ENCODE measurements around the gene DDIT4.
"Not testable (repeated sequence)": the region's sequence is repeated elsewhere in the genome, so short reads cannot be mapped to it uniquely, and the experiment has no call there.

DDIT4 gene

DNA sequence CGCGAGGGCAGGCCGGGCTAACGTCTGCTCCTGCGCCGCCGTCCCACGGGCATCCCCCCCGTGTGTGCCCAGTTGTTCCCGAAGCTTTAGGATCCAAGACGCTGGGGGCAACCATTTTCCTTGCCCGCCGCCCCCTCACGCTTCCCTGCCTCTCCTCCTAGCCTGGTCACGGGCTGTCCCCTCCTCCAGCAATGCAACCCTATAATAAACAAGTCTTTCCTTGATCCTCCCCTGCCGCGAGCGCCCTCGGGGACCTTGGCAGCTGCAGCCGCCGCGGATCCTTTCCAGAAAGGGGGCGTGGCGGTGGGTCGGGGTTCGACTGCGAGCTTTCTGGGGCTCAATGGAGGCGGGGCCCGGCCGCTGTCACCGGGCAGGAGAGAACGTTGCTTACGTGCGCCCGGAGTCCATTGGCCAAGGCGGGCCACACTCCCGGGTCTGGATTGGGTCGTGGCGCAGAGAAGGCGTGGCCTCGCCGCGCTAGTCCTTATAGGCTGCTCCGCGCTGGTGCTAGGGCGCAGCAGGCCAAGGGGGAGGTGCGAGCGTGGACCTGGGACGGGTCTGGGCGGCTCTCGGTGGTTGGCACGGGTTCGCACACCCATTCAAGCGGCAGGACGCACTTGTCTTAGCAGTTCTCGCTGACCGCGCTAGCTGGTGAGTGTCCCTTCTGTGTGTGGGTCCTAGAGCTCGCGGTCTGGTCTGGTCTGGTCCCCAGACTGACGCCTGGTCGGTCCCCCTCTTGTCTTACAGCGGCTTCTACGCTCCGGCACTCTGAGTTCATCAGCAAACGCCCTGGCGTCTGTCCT lies at the start of gene DDIT4:
TSS of gene DDIT4 (plus strand) at position 515 of the 803 bp plus-strand sequence. CDS start 293 bp downstream, outside the sequence.
- DNase-seq (ENCODE audit: low read depth, low spot score): peak; percentile 98
- peak within 1 kb of the TSS; percentile 100 for H3K27ac ChIP-seq

GRCh38 chr10:72224191-72224590 lies 49.5 kb upstream of the DDIT4 start:
- H3K27ac ChIP-seq: peak overlapping the region; percentile 12
- DNase-seq (ENCODE audit: low read depth, low spot score): not testable (repeated sequence)

DNA sequence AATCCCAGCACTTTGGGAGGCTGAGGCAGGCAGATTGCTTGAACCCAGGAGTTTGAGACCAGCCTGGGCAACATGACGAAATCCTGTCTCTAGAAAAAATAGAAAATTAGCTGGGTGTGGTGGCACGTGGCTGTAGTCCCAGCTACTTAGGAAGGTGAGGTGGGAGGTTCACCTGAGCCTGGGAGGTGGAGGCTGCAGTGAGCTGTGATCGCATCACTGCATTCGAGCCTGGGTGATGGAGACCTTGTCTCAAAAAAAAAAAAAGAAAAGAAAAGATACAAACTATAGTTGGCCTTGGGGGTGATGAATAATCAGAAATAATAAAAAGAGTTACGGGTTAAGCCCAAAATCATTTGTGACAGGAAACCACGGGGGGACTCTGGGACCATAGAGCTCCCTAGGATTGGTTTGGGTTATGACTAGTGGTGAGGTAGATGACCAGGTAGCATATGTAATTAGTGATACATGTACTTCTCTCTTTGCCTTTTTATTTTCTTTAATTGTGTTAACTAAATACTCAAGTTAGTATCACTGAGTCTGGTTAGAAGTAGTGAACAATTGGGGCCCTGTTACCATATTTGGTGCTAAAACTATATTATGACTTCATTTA lies 47.2 kb upstream of the DDIT4 start:
- H3K27ac ChIP-seq: peak overlapping the region; percentile 43
- DNase-seq (ENCODE audit: low read depth, low spot score): no peak

- H3K27ac ChIP-seq: no peak overlapping the region
- no peak for DNase-seq (ENCODE audit: low read depth, low spot score)
Observed at GRCh38 chr10:72227826-72228225, 45.9 kb upstream of the DDIT4 start.

GRCh38 chr10:72228318-72228751 lies 45.4 kb upstream of the DDIT4 start:
- DNase-seq (ENCODE audit: low read depth, low spot score): no peak
- no peak overlapping the region for H3K27ac ChIP-seq

DNA sequence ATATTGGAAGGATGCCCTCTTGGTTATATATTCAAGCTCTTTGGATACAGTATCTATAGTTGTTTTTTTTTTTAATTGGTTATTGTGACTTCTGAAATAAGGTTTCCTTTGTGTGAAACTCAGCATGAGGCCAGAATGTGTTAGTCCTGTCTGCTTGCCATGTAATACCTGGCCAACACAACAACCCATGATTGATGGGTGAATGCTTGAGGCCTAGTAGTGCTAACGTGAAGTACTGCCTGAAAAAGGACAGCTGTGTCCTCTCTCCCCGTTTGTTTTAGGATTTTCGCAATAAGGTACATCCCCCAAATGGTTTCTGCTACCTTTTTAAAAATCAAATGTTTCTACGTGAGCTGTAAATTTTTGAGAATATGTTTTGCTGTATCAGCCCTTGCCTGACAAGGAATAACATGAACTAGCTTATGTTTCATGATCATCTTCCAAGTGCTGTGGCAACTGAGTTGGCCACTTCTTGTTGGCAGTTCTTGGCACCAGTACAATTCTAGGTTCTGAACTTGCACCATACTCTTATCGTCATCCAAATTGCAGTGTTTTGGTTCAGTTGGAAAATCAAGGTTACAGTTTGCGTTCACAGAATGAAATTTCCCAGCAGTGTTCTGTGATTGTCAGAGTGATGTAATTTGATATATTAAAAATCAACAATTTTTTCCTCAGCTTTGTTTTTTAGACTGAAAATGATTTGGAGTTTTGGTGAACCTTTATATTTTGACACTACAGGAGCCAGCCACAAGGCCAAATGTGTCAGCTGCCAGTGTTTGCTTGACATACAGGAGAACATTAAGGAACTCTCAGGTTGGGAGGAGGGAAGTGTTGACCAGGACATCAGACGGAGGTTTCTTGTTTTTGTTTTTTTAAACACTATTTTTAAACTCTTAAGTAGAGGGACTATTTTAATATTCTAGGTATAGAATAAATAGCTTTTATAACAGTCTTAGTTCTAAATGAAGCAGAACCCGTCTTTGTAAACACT lies 44.2 kb upstream of the DDIT4 start:
- peak overlapping the region; percentile 7 for H3K27ac ChIP-seq
- no peak for DNase-seq (ENCODE audit: low read depth, low spot score)

DNA sequence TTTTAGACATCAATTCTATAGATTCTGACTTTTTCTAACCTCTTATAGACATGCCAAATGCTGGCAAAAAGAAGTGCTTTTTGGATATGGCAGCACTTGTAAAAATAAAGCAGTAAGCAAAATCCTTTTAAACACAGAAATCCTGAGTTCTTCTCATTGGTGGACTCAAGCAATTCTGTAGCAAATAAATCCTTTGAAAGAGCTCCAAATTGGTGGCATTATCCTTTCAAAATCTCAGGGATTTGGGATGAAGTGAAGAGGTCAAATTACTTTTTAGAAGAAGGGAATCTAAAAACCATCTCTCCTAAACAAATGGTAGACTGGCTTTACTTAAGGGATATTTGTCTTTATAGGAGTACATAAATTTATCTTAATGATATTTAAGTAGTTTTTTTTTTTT lies 40.1 kb upstream of the DDIT4 start:
- H3K27ac ChIP-seq: peak overlapping the region; percentile 1
- DNase-seq (ENCODE audit: low read depth, low spot score): no peak

- no peak for DNase-seq (ENCODE audit: low read depth, low spot score)
- H3K27ac ChIP-seq: no peak overlapping the region
Observed at GRCh38 chr10:72234560-72235095, 39.1 kb upstream of the DDIT4 start.

DNA sequence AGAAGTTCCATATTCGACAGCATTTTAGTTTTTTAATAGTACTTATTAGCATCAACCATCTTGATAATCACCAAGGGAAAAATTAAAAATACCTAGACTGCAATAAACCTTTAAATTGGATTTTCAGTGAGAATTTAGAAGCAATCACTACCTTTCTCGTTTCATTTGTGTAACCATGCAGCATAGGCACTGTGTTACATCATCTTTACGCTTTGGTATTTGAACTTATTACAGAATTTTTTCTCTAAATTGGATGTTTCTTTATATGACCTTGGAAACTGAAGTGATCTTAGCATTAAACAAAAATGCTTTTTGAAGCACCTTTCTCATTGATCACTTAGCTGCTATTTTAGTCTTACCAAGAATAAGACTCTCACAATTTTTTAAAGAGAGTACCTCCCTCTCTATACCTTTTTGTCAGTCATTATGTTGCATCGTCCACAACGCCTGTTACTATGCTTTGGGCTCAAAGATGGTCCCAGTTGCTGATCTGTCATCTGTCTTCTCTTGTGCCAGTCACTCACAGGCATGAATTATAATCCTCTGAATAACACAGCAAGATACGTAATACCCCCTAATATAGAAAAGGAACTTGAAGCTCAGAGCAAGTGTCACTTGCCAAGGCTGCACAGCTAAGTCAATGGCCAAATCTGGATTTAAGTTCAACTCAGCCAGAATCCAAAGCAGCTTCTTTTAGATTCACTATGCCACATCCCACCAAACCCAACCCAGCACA lies 38.0 kb upstream of the DDIT4 start:
- DNase-seq (ENCODE audit: low read depth, low spot score): no peak

GRCh38 chr10:72238392-72239175 lies 35.1 kb upstream of the DDIT4 start:
- no peak for DNase-seq (ENCODE audit: low read depth, low spot score)
- no peak overlapping the region for H3K27ac ChIP-seq

More for the DNA sequence above, 38.0 kb upstream of the DDIT4 start:
- no peak overlapping the region for H3K27ac ChIP-seq

DNA sequence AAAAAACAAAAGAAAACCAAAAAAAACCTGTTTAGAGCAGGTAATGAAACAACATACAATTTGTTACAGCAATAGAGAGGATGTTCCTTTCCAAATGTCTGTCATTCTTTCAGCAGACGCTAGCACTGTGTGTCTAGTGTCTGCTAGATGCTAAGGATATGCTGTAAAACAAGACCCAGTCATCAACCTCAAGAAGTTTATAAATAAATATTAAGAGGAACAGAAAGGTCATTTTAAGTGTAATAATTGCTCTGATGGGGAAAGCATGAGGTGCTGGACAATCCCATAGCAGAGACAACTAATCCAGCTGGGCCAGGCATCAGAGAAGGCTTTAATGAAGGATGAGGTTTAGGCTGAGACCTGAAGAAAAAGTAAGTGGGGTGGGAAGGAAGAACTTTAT lies 34.3 kb upstream of the DDIT4 start:
- no peak for DNase-seq (ENCODE audit: low read depth, low spot score)
- H3K27ac ChIP-seq: no peak overlapping the region

GRCh38 chr10:72240371-72240770 lies 33.4 kb upstream of the DDIT4 start:
- H3K27ac ChIP-seq: no peak overlapping the region
- no peak for DNase-seq (ENCODE audit: low read depth, low spot score)

GRCh38 chr10:72241691-72242252 lies 32.0 kb upstream of the DDIT4 start:
- no peak for DNase-seq (ENCODE audit: low read depth, low spot score)
- no peak overlapping the region for H3K27ac ChIP-seq

DNA sequence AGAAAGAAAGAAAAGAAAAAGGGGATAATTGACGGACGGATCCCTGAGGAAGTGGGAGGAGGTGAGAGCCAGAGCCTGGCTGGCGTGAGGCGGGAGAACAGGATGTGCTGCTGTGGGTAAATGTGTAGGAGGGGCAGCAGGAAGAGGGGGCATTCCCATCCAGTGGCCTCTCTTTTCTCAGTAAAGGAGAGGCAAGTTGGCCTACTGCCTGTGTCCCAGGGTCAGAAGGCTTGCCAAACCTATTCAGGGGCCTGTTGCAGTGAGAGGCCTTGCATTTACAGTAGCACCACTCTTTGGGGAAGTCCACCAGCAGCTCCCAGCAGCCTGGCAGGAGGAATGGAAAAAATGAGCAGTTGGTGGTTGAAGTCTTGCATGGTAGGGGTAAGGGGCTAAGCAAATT lies 31.0 kb upstream of the DDIT4 start:
- peak overlapping the region; percentile 64 for H3K27ac ChIP-seq
- DNase-seq (ENCODE audit: low read depth, low spot score): no peak

DNA sequence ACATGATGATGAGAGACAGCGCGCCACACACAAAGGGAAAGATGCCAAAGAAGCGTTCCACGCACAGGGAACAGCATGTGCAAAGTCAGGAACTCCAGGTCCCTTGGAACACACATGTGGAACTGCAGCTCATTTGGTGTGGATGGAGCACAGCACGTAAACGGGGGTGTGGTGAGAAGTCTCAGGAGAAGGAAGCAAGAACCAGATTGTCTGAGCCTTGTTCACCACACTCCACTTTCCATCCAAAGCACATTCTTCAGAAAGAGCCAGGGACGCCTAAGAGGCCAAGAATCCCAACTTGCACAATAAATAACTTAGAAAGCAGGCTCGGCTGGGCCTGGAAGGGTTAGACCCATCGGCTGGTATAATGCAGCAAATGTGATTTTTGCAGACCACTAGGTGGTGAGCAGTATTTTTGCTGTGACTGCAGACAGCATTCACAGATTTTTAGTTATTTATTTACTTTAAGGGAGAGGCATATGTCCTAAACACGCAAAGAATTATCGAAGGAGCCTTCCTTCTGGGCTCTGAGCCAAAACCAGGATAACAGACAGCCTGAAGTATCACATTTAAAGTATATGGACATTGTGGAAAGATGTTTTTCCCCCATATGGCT lies 29.8 kb upstream of the DDIT4 start:
- no peak for DNase-seq (ENCODE audit: low read depth, low spot score)
- peak overlapping the region; percentile 64 for H3K27ac ChIP-seq

GRCh38 chr10:72244573-72245038 lies 29.1 kb upstream of the DDIT4 start:
- DNase-seq (ENCODE audit: low read depth, low spot score): no peak
- peak overlapping the region; percentile 64 for H3K27ac ChIP-seq

DNA sequence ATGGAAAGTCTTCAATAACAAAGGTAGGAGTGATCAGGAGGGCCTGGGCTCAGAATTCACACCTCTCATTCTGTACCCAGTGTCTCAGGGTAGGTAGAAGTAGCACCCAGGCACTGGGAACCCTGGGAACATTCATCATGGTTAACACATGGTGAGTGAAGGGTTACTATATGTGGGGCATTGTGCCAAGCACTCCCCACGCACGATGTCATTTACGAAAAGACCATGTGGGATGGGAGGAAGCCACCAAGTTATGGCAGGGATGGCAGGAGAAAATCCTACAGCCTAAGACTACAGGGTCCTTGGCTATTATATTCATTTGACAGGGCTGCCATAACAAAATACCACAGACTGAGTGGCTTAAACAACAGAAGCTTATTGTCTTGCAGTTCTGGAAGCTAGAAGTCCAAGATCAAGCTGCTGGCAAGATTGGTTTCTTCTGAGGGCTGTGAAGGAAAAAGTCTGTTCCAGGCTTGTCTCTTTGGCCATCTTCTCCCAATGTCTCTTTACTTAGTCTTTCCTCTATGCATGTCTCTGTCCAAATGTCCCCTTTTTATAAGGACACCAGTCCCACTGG lies 27.7 kb upstream of the DDIT4 start:
- peak overlapping the region; percentile 97 for H3K27ac ChIP-seq
- no peak for DNase-seq (ENCODE audit: low read depth, low spot score)

Measured in epithelial cell of prostate (primary cell).